COR-L47 (cell line): ENCODE data around the gene PRDM15.

ENCODE experiments used
- DNase-seq: peaks from one replicate; lab custom pipeline; 2025; lab: John Stamatoyannopoulos, UW

Gene PRDM15

GRCh38 chr21:41839387-41840000 lies 39.6 kb downstream of the PRDM15 start:
- no peak for DNase-seq

- DNase-seq: no peak
Measured at GRCh38 chr21:41837756-41838297, 41.3 kb downstream of the PRDM15 start.

DNA sequence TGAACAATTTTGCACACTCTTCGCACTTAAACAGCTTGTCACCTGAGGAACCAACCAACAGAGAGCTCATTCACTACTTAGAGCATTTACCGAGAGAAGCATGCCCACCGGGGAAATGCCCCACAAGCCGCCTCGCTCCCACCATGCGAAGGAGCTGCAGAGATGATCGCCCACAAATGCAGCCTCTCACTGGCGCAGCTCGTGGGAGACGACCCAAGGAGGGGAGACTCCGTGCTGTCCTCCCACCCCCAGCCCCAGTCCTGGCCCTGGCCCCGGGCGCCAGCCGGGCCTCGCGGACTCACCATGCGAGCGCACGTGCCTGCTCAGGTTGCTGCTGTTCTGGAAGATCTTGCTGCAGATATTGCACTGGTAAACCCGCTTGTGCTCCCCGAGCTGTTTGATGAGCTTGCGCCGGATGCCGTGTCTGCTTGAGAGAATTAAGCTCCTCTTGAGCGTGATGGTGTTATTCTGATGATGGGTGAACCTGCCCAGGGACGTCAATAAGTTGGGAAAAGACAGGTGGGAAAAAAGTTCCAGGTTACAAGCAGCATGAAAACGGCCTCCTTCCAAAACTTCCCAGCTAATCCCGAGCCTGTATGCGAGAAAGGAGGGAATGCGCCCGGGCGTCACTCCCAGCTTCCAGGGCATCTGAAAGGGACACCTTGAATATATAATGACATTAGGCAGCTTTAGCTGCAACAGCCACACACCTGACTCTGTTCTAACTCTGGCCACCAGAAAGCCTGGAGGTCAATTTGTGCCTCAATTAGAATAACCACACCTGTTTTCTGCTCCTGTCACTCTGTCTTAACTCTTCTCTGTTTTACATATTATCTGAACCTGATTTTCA lies 42.8 kb downstream of the PRDM15 start:
- no peak for DNase-seq

DNA sequence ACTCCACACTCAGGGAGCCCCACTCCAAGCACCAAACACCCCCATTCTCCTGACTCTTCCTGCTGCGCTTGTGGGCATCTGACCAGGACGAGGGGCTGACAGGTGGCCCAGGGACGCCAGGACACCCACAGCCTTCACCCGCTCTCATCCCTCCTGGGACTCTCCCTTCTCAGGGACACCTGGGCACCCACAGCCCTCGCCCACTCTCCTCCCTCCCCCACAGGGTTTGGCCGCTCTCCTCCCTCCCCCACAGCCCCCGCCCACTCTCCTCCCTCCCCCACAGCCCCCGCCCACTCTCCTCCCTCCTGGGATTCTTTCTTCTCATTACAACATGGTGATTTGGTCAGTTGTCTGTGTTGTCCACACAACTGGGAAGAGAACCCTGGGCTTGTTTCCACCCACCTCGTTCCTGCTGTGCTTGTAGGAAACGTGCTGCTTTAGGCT lies 43.4 kb downstream of the PRDM15 start:
- DNase-seq: no peak

- no peak for DNase-seq
Measured at GRCh38 chr21:41834926-41835663, 44.0 kb downstream of the PRDM15 start.

- no peak for DNase-seq
Measured at GRCh38 chr21:41834252-41834925, 44.8 kb downstream of the PRDM15 start.

DNA sequence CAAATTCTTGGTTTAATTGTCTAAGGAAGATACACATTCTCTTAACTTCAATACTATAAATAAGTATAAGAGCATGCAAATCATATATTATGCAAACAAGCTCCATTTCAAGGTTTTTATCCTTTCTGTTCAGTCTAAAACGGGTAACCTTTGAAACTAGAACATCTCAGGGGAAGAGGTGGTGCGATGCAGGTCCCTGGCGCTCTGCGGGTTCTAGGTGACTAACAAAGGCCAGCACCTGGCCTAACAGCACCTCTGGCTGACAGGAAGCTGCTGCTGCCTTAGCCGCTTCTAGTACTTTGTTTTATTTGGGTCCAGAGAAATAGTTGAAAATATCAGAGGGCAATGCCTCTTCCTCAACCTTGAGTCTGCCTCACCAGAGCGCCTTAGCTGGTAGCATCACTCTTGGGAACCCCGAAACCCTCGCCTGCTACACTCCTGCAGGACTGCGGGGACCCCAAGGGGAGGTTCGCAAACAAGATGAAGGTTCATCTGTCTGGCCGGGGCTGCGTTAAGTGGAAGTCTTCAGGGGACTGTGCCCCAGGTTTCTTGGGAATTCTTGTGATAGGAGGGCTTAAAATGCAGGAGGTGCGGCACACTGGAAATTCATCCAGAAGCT lies 45.5 kb downstream of the PRDM15 start:
- no peak for DNase-seq

GRCh38 chr21:41832596-41833496 lies 46.3 kb downstream of the PRDM15 start:
- DNase-seq: no peak

DNA sequence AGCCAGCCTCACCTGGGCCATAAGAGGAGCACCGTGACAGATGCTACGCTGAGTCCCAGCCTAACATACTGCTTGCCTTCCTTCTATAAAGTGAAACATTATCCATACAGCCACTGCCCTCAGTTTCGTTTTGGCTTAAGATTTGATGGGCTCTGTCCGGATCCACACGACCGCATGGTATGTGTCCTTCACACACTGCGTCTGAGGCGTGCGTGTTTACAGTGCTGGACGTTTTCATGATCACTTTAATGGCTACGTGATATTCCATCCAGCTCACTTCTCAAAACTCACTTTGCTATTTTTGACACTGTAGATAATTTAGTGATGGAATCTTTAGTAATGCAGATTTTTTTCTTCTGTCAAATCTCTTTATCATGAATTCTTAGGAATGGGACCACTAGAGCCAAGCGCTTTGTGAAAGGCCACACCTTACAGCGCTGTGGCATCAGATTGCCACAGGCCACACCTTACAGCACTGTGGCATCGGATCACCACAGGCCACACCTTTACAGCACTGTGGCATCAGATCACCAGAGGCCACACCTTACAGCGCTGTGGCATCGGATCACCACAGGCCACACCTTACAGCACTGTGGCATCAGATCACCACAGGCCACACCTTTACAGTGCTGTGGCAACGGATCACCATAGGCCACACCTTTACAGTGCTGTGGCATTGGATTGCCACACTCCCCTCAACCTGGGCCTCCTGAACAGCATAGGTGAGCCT lies 47.1 kb downstream of the PRDM15 start:
- no peak for DNase-seq

DNA sequence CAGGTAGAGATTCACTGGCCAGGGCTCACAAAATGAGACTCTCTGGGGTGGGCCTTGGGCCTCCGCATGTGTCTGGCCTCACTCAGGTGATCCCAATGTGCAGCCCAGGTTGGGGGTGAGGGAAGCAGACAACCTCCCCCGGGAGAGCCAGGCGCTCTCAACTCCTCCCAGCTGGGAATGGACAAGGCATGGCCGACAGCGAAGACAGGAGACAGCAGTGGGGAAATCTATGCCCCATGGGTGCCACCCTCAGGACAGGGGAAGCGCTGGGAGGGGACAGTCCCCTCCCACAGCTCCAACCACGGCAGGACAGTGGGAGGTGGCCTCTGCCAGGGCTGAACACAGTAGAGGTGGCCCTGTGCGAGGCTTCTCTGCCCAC lies 47.7 kb downstream of the PRDM15 start:
- no peak for DNase-seq

GRCh38 chr21:41830764-41831452 lies 48.2 kb downstream of the PRDM15 start:
- DNase-seq: no peak

GRCh38 chr21:41830145-41830707 lies 48.9 kb downstream of the PRDM15 start:
- no peak for DNase-seq

DNA sequence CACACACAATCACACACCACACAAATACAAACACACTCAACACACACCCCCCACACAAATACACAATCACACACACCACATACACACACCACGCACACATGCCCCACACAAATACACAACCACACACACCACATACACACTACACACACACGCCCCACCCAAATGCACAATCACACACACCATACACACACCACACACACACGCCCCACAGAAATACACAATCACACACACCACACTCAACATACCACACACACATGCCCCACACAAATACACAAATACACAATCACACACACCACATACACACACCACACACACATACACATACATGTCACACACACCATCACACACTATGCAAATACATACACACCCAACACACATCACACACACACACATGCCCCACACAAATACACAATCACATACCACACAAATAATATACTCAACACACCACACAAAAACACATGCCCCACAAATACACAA lies 50.2 kb downstream of the PRDM15 start:
- DNase-seq: no peak

GRCh38 chr21:41827951-41828883 lies 50.9 kb downstream of the PRDM15 start:
- DNase-seq: no peak

- no peak for DNase-seq
Measured at GRCh38 chr21:41825881-41826280, 53.3 kb downstream of the PRDM15 start.

DNA sequence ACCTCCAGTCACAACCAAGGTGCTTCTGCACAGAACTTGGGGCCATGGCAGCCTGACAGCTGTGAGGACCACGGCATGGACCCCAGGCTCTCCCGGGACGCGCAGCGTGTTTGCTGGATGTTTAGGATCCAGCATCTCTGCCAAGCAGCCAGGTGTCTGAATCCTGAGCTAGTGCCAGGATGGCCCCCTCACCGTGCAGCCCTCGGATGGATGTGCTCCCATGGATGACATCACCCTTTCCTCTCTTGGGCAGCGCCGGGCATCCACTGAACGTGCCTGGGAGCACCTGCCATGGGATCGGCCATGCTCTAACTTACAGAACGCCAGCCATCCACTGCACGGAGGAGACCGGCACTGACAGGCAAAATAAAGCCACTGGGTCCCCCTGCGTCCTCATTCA lies 53.9 kb downstream of the PRDM15 start:
- no peak for DNase-seq

GRCh38 chr21:41824466-41825207 lies 54.5 kb downstream of the PRDM15 start:
- DNase-seq: no peak
